GM20431 (cell line): ENCODE results near the gene CUX1.

Experiments
- in situ Hi-C: fragments of 300-500 bp; cut with MseI, MboI; formaldehyde crosslinking; loops from one replicate; pipeline ENCODE4 v1.15.0; 2020; ENCODE audit warnings: low sequenced_read_pairs; ENCODE audit not compliant: unreplicated experiment

Gene CUX1

GRCh38 chr7:102282465-102283362, 465.3 kb downstream of the CUX1 start:
- in situ Hi-C loops = loop anchor here (5.0 kb wide), 1 partner anchor 110 kb away; no protein-coding TSS in a partner anchor

GRCh38 chr7:102283477-102284189, 466.2 kb downstream of the CUX1 start:
- in situ Hi-C loops = loop anchor here (5.0 kb wide), 1 partner anchor 109 kb away; no protein-coding TSS in a partner anchor

- in situ Hi-C loops = loop anchor here (5.0 kb wide), 1 partner anchor 108 kb away; no protein-coding TSS in a partner anchor
Observed at GRCh38 chr7:102284399-102284798, 467.0 kb downstream of the CUX1 start.

DNA sequence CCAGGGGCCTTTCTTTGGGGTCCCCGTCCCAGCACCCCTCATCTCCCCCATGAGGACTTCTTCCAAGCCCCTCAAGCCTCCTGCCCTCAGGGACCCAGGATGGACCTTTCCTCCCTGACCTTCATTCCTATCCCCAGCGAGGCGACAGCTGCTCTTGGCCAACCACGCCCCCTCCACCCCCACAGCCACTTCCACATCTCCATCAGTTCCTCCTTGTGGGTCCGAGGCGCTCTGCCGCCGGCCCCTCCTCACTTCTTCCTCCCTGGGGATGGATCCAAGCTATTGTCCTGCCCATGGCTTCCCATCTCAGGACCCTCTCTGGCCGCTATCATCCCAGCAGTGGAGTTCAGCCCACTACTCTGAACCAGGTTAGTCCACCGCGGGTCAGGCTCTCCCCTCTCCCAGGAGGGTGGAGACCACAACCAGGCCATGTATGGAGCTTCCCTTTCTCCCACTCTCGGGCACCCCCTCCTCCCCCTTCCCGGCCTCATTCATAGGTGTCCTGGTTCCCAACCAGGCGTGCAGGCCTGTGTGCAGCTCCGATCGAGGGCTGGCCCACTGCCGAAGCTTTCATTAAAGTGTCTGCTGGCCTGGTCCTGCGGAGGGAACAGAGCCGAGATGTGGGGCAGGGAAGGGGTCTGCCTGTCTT, 467.6 kb downstream of the CUX1 start:
- in situ Hi-C loops = loop anchor here (5.0 kb wide), 1 partner anchor 107 kb away; no protein-coding TSS in a partner anchor

DNA sequence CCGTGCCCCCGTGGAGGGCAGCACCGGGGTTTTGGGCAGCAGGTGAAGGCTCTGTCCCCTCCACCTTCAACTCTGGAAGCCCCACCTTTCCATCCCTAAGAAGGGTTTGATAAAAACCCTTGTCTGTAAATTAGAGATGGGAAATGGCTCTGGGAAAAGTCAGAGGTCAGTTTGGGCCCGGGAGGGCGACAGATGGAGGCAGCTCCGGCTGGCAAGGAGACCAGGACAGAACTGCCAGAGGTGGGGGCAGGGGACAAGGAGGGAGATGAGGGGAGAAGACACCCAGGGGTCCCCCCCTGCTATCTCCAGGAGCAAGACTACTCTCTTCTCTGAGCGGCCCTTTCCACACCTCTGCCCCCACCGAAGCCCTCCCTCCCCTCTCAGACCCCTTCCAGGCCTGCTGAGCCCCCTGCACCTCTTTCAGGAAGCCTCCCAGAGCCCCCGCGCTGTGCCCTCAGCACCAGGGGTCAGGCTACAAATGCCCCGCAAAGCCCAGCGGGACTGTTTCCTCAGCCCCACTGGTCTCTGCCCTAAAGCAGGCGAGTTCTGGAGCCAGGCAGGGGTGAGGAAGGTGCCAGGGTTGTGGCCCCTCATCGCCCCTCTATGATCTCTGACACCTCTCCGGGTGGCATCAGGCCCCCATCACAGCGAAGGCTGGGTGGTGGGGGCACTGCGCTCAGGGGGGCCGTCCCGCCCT, 468.3 kb downstream of the CUX1 start:
- in situ Hi-C loops = no loop called here

- in situ Hi-C loops = no loop called here
Observed at GRCh38 chr7:102286237-102287110, 469.0 kb downstream of the CUX1 start, which contains the start of gene SH2B2. SH2B2 (plus strand) TSS chr7:102286868; CDS start chr7:102300551, 13,683 bp downstream.

DNA sequence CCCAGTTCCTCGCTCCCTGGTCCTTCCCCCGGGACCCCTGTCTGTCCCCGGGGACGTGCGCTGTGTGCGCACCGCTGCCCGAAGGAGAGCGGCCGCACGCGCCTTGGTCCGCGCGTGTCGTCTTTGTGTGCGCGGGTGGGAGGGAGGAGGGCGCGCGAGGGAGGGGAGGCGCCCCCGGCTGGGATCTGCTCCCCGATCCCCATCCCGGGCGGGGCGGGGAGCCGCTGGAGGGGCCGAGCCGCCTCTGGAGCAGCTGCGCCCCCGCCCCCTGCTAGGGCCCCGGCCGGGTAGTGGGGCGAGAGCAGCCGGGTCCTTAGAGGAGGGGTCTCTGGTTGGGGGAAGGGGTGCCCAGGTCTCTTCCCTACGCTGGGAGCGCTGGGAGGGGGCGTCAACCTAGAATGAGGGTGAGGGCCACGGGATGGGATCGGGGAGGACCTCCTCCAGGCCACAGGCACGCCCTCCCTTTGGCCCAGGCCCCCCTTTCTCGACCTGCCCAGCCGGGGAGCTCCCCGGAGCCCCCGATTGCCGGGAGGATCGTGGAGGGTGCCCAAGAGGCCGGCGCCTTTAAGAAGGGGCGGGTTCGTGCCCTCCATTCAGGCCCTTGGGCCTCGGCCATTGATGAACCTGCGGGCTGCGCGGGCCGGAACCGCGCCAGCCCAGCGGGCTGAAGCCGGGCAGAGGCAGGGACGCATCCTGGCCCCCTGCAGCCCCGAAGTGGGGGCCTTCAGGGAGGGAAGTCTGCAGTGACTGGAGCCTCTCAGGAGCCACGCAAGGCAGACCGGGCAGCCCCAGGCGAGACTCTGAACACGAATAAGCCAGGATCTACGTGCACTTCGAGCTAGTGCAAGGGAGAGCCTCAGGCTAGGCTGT, 469.9 kb downstream of the CUX1 start:
- in situ Hi-C loops = no loop called here

- in situ Hi-C loops = no loop called here
Observed at GRCh38 chr7:102287981-102288278, 470.5 kb downstream of the CUX1 start.

DNA sequence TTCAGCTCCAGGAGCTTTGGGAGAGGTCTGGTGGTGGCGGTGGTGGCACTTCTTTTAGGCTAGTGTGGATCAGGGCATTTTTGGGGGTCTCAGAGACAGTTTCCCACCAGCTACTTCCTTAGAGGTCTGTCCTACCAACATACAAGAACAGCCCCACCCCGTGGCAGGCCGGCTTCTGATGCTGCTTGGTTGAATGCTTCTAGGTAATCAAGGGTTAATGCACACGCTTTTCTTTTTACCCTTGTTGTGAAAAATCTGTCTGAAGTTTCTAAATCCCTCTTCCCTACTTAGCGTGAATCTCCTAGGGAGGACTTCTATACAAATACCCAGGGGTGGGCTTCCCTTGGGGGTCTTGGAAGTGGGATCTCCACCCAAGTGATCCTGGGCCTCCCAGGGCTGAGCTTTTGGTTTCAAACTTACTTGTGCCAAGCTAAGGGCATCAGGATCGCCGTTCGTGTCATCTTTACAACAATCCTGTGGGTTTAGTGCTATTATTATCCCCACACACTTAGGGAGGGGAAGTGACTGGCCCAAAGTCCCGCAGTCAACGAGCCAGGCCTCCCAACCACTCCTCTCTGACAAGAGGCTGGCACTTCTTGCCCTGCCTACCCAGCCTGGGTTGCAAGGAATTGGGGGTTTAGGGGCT, 471.0 kb downstream of the CUX1 start:
- in situ Hi-C loops = no loop called here

DNA sequence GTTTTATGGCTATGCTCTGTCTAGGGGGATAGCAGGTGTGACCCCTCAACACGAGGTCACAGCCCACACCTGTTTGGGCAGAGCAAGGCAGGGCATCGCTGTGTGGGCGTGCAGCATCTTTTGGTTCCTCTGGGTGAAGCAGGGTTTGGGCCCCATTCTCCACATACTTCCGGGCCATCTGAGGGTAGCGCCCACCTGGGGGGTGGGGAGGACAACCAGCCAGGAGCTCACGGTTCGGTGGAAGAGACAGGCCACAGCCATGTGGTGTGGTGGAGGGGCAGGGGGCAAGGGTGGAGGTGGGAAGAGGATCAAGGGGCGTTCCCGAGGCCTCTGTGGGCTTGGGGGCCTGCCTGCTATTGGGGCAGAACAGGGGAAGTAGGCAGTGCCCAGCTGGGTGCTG, 471.6 kb downstream of the CUX1 start:
- in situ Hi-C loops = no loop called here

DNA sequence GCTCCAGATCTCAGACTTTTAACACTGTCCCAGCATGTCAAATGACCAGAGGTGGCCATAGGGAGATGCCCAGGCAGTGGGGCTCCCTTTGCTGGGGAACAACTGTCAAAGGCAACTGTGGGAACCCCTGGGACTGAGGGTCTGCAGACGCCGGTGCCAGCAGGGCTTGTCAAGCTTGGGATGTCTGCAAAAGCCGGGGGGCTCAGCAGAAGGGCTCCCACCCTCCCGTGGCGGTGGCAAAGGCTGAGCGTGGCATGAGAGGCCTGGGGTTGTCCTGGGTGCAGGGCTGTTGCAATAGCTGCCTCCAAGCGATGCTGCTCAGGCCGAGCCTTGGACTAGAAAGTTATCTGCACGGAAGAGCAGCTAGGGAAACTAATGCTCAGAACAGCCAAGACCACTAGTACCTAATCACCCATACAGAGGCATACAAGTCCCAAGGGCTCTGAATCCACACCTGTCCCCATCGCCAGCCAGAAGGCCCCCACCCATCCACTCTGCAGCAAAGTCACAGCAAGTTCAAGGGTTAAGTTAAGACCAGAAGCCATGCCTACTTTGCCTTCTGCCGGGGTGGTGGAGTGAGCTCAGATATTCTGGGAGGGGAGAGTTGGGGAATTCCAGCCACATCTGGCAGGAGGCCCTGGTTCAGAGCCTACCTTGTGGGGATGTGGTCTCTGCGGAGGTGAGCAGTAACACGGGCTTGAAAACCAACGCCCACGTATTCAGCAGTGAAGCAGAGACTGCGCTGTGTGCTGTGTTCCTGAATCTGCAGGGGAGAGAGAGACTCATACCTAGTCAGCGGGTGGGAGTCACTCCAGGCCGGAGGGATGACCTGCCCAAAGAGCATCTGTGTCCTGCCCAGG, 473.9 kb downstream of the CUX1 start:
- in situ Hi-C loops = no loop called here

GRCh38 chr7:102291916-102292267, 474.5 kb downstream of the CUX1 start:
- in situ Hi-C loops = no loop called here

GRCh38 chr7:102292813-102293798, 475.7 kb downstream of the CUX1 start:
- in situ Hi-C loops = no loop called here

GRCh38 chr7:102294589-102294988, 477.2 kb downstream of the CUX1 start:
- in situ Hi-C loops = no loop called here

DNA sequence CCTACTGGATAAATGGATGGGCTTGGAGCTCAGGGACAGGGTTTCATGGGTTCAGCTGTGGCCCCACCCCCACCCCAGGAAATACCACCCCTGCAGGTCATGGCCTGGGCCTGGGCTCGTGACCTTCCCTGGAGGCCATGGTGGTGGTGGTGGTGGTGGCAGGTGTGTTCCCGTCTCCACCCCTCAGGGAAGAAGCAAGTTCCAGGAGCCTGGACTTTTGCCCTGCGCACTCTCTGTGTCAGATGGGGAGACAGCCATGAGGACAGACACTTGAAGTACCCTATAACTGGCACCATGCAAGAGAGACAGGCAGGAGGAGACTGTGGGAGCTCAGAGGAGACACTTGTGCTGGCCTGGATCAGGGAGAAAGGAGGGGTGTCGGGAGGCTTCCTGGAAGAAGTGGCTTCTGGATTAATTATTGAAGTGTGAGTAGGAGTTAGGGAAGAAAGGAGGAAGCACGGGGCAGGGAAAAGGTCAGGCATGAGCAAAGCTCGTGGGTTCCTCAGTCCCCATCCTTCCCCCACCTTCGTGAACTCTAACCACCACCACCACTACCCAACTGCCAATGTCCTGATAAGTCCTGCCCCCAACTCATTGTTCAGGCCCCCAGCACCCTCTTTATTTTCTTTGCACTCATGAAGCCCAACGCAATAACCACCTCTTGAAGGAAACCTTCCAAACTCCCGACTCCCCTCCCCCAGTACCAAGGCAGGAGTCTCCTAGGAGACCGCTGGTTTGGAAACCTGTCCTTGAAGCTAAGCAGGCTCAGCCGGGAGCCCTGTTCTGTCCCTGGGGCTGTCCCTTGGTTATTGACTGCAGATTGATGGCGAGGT, 478.1 kb downstream of the CUX1 start:
- in situ Hi-C loops = no loop called here
